IMR-90 (cell line): ENCODE data around the gene HSP90AB1. TPM values are rescaled to one million over a fixed set of nuclear protein-coding genes. Genes with fewer than 3 reads are reported as not detected.

Source experiments
- ATAC-seq: fragments of 200-7000 bp; cut with Tn5 transposase; 2 replicates; pipeline ENCODE4 v1.9.1; 2020; ENCODE audit warnings: low read depth, mild to moderate bottlenecking, moderate library complexity
- BruUV-seq: library from RNA; stranded (reverse); fragments of 400-500 nt; replicated peaks from 2 replicates; lab custom pipeline; 2021; lab: Mats Ljungman, UMichigan
- CTCF ChIA-PET: fragments of 300-600 bp; formaldehyde crosslinking; extraction: SDS; loops from one replicate; lab custom pipeline; 2021; ENCODE audit warnings: antibody characterized with exemption; lab: Yijun Ruan, JAX
- POLR2A ChIA-PET: fragments of 300-600 bp; sonication (Branson Sonifier 250); formaldehyde crosslinking; loops from one replicate; lab custom pipeline; 2022; ENCODE audit warnings: antibody characterized with exemption; ENCODE audit not compliant: unreplicated experiment; lab: Charles Lee
- DNase-seq: peaks from one replicate; pipeline ENCODE4 v3.0.0; 2013
- H2AFZ ChIP-seq: replicated peaks from 2 replicates; pipeline ENCODE3; 2013; ENCODE audit warnings: low read length, mild to moderate bottlenecking; ENCODE audit not compliant: poor library complexity
- H2AK5ac ChIP-seq: 2 replicates; pipeline ENCODE4 v1.6.1; 2013; ENCODE audit warnings: low read depth, low read length, inconsistent platforms
- H2AK9ac ChIP-seq: replicated peaks from 2 replicates; pipeline ENCODE3; 2013; ENCODE audit warnings: mild to moderate bottlenecking, low read depth, low read length, moderate library complexity; ENCODE audit not compliant: poor library complexity
- H2BK120ac ChIP-seq: 2 replicates; pipeline ENCODE4 v1.6.1; 2013; ENCODE audit warnings: low read depth, low read length, inconsistent platforms
- H2BK15ac ChIP-seq: 3 replicates; pipeline ENCODE4 v1.6.1; 2013; ENCODE audit warnings: low read depth, low read length, inconsistent platforms
- H2BK20ac ChIP-seq: 2 replicates; pipeline ENCODE4 v1.6.1; 2013; ENCODE audit warnings: low read depth, mild to moderate bottlenecking, inconsistent platforms, low read length, moderate library complexity
- H2BK5ac ChIP-seq: 2 replicates; pipeline ENCODE4 v1.6.1; 2013; ENCODE audit warnings: mild to moderate bottlenecking, low read depth, low read length, inconsistent platforms; ENCODE audit not compliant: poor library complexity, severe bottlenecking
- H3K14ac ChIP-seq: replicated peaks from 2 replicates; pipeline ENCODE4 v1.6.1; 2013; ENCODE audit warnings: low read depth, low read length, inconsistent platforms
- H3K18ac ChIP-seq: 2 replicates; pipeline ENCODE4 v1.6.1; 2013; ENCODE audit warnings: low read depth, low read length, control low read depth
- H3K23ac ChIP-seq: 2 replicates; pipeline ENCODE4 v1.6.1; 2013; ENCODE audit warnings: low read depth, low read length, inconsistent platforms
- H3K27ac ChIP-seq: 2 replicates; pipeline ENCODE4 v1.5.1; 2013; ENCODE audit warnings: mild to moderate bottlenecking, control low read depth, low read length; ENCODE audit not compliant: insufficient read depth
- H3K27me3 ChIP-seq: 2 replicates; pipeline ENCODE4 v1.6.1; 2013; ENCODE audit warnings: low read length; ENCODE audit not compliant: control insufficient read depth, insufficient read depth
- H3K36me3 ChIP-seq: 2 replicates; pipeline ENCODE4 v1.6.1; 2013; ENCODE audit warnings: low read length, mixed read lengths; ENCODE audit not compliant: control insufficient read depth, insufficient read depth
- H3K4ac ChIP-seq: 2 replicates; pipeline ENCODE4 v1.6.1; 2013; ENCODE audit warnings: low read depth, low read length, inconsistent platforms
- H3K4me1 ChIP-seq: 2 replicates; pipeline ENCODE4 v1.6.1; 2013; ENCODE audit warnings: low read length, mixed read lengths; ENCODE audit not compliant: control insufficient read depth, insufficient read depth
- H3K4me2 ChIP-seq: 2 replicates; pipeline ENCODE4 v1.6.1; 2013; ENCODE audit warnings: low read depth, mild to moderate bottlenecking, control low read depth, low read length, moderate library complexity
- H3K4me3 ChIP-seq: 2 replicates; pipeline ENCODE4 v1.5.1; 2013; ENCODE audit warnings: low read depth, mild to moderate bottlenecking, control low read depth, low read length, moderate library complexity; ENCODE audit not compliant: insufficient read depth
- H3K56ac ChIP-seq: 2 replicates; pipeline ENCODE4 v1.6.1; 2013; ENCODE audit warnings: low read length, inconsistent platforms; ENCODE audit not compliant: insufficient read depth; ENCODE audit errors: extremely low read depth
- H3K79me1 ChIP-seq, 2 experiments: 2 replicates each; pipeline ENCODE4 v1.6.1; 2013; ENCODE audit warnings: low read length in 2 of 2, inconsistent platforms in 1 of 2, low read depth in 1 of 2
- H3K9ac ChIP-seq: 2 replicates; pipeline ENCODE4 v1.6.1; 2013; ENCODE audit warnings: low read depth, low read length, control low read depth
- H3K9me1 ChIP-seq: 2 replicates; pipeline ENCODE4 v1.6.1; 2013; ENCODE audit warnings: low read length, inconsistent platforms; ENCODE audit not compliant: insufficient read depth
- H3K9me3 ChIP-seq: 2 replicates; pipeline ENCODE4 v1.6.1; 2013; ENCODE audit warnings: low read length; ENCODE audit not compliant: control insufficient read depth, insufficient read depth
- H4K20me1 ChIP-seq: 2 replicates; pipeline ENCODE4 v1.6.1; 2013; ENCODE audit warnings: low read length, inconsistent platforms; ENCODE audit not compliant: insufficient read depth
- H4K5ac ChIP-seq: 2 replicates; pipeline ENCODE4 v1.6.1; 2013; ENCODE audit warnings: mild to moderate bottlenecking, low read depth, low read length, control low read depth
- H4K8ac ChIP-seq, 2 experiments: 2 replicates each; pipeline ENCODE4 v1.6.1; 2013; ENCODE audit warnings: low read depth in 2 of 2, low read length in 2 of 2, control low read depth in 1 of 2, inconsistent platforms in 1 of 2
- H4K91ac ChIP-seq: 2 replicates; pipeline ENCODE4 v1.6.1; 2013; ENCODE audit warnings: low read depth, low read length, inconsistent platforms; ENCODE audit not compliant: insufficient read depth
- BHLHE40 ChIP-seq: fragments of 150-350 bp; IDR thresholded peaks from 2 replicates; pipeline ENCODE4 v1.6.1; 2016; ENCODE audit warnings: mild to moderate bottlenecking, low read depth, low read length
- CEBPB ChIP-seq: IDR thresholded peaks from 2 replicates; pipeline ENCODE4 v1.6.1; 2012; ENCODE audit warnings: low read depth, low read length, improper control_type of control experiment
- CHD1 ChIP-seq: IDR thresholded peaks from 2 replicates; pipeline ENCODE4 v1.6.1; 2012; ENCODE audit warnings: low read depth, low read length, improper control_type of control experiment
- CTCF ChIP-seq: conservative IDR thresholded peaks from 2 replicates; pipeline ENCODE4 v1.5.1; 2012; ENCODE audit warnings: mild to moderate bottlenecking, low read depth, low read length, improper control_type of control experiment
- FOS ChIP-seq: fragments of 150-350 bp; IDR thresholded peaks from 2 replicates; pipeline ENCODE4 v1.6.1; 2016; ENCODE audit warnings: low read depth, low read length
- MAFK ChIP-seq: IDR thresholded peaks from 2 replicates; pipeline ENCODE4 v1.6.1; 2012; ENCODE audit warnings: low read depth, low read length, improper control_type of control experiment
- MAZ ChIP-seq: IDR thresholded peaks from 2 replicates; pipeline ENCODE4 v1.6.1; 2012; ENCODE audit warnings: low read depth, mild to moderate bottlenecking, low read length, improper control_type of control experiment, moderate library complexity, borderline replicate concordance
- MXI1 ChIP-seq: IDR thresholded peaks from 2 replicates; pipeline ENCODE4 v1.6.1; 2012; ENCODE audit warnings: low read depth, mild to moderate bottlenecking, low read length, moderate library complexity, borderline replicate concordance
- NFE2L2 ChIP-seq: fragments of 150-350 bp; IDR thresholded peaks from 2 replicates; pipeline ENCODE4 v1.6.1; 2016; ENCODE audit warnings: low read depth, mild to moderate bottlenecking, low read length
- POLR2A ChIP-seq: IDR thresholded peaks from 2 replicates; pipeline ENCODE4 v1.6.1; 2012; ENCODE audit warnings: mild to moderate bottlenecking, low read depth, low read length
- RAD21 ChIP-seq: IDR thresholded peaks from 2 replicates; pipeline ENCODE4 v1.6.1; 2012; ENCODE audit warnings: low read length, improper control_type of control experiment
- RCOR1 ChIP-seq: IDR thresholded peaks from 2 replicates; pipeline ENCODE4 v1.6.1; 2012; ENCODE audit warnings: mild to moderate bottlenecking, low read length, improper control_type of control experiment; ENCODE audit not compliant: insufficient replicate concordance
- RFX5 ChIP-seq: IDR thresholded peaks from 2 replicates; pipeline ENCODE4 v1.8.0; 2012; ENCODE audit warnings: low read depth, mild to moderate bottlenecking, low read length, moderate library complexity
- SMC3 ChIP-seq: fragments of 150-350 bp; IDR thresholded peaks from 2 replicates; pipeline ENCODE4 v1.6.1; 2016; ENCODE audit warnings: low read depth, mild to moderate bottlenecking, antibody characterized with exemption, low read length, moderate library complexity
- WGBS, 2 experiments: methylation state at CpG; one replicate each; pipeline versions ENCODE4 v1.1.5 to v1.1.7; 2013; ENCODE audit warnings: missing lambda C conversion rate in 2 of 2; ENCODE audit not compliant: insufficient read length in 1 of 2; ENCODE audit errors: extremely low coverage in 2 of 2; 5-methylcytosine and 5-hydroxymethylcytosine counted together
- dilution Hi-C: fragments of 300-500 bp; cut with HindIII; formaldehyde crosslinking; loops from one replicate; pipeline ENCODE4 v1.14.3; 2018; ENCODE audit warnings: low sequenced_read_pairs; ENCODE audit not compliant: unreplicated experiment
- in situ Hi-C: fragments of 300-500 bp; cut with MboI; formaldehyde crosslinking; loops from 3 replicates; pipeline ENCODE4 v1.14.3; 2019; ENCODE audit warnings: low sequenced_read_pairs, inconsistent platforms, mixed read lengths
- intact Hi-C: fragments of 100-400 bp; cut with micrococcal nuclease; formaldehyde crosslinking; loops from 2 replicates; pipeline ENCODE4 v1.10.0; 2022
- polyA plus RNA-seq, 3 experiments: library from polyadenylated mRNA; depleted of rRNA; stranded (reverse); fragments of >200 nt; gene quantifications; 2 replicates each; pipeline ENCODE4 v1.2.3, GENCODE V29; 2012; ENCODE audit warnings: low replicate concordance in 1 of 3
- total RNA-seq: library from RNA; depleted of rRNA; stranded (reverse); fragments of >200 nt; gene quantifications from 2 replicates; pipeline ENCODE4 v1.2.3, GENCODE V29; 2012
- TF ChIP-seq, protein P1 (sequence below): fragments of 150-350 bp; IDR thresholded peaks from 2 replicates; pipeline ENCODE4 v1.6.1; 2016; ENCODE audit warnings: low read depth, mild to moderate bottlenecking, low read length, moderate library complexity, borderline replicate concordance
- TF ChIP-seq, protein P2 (sequence below): fragments of 150-350 bp; IDR thresholded peaks from 2 replicates; pipeline ENCODE4 v1.6.1; 2017; ENCODE audit warnings: mild to moderate bottlenecking, antibody characterized with exemption, low read length, low read depth

HSP90AB1 gene
- total and polyA plus RNA-seq, 2 of the 4 experiments (the other 2 are of a cell fraction): 887 to 1,307 TPM

DNA sequence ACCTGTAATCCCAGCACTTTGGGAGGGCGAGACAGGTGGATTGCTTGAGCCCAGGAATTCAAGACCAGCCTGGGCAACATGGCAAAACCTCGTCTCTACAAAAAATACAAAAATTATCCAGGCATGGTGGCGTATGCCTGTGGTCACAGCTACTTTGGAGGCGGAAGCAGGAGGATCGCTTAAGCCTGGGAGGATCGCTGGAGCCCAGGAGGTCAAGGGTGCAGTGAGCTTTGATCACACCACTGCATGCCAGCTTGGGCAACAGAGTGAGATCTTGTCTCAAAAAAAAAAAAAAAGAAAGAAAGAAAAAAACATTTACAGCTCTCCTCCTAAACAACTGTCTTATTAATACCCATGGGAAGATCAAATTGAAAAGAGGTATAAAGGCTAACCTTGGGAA, 38.9 kb upstream of the HSP90AB1 start:
- intact Hi-C loops: loop anchor here (2.0 kb wide), 1 partner anchor 17 kb away; no protein-coding TSS in a partner anchor

More for the DNA sequence above, 38.9 kb upstream of the HSP90AB1 start:
- Histone ChIP-seq H2AK5ac (no peak overlapping the region), H3K4me2 (no peak overlapping the region), H3K79me1 (no peaks in the 10 kb centered on the region), H4K5ac (no peak overlapping the region), H4K8ac (no peak overlapping the region), H2AK9ac (no peak overlapping the region), H3K23ac (no peak overlapping the region), H2BK5ac (no peak overlapping the region), H3K9me3 (no peaks in the 10 kb centered on the region), H3K18ac (no peak overlapping the region), H2BK15ac (no peak overlapping the region), H2BK20ac (no peak overlapping the region), H4K91ac (no peak overlapping the region), H2AFZ (no peak overlapping the region), H3K4ac (no peak overlapping the region), H3K14ac (no peak overlapping the region), H3K56ac (no peak overlapping the region), H3K9ac (no peak overlapping the region), H3K9me1 (no peaks in the 10 kb centered on the region), H3K36me3 (no peaks in the 10 kb centered on the region), H2BK120ac (no peak overlapping the region), H3K4me1 (no peaks in the 10 kb centered on the region), H3K27ac (no peak overlapping the region), H3K27me3 (peaks cover 16% of the 10 kb centered on the region), H3K4me3 (no peak overlapping the region), H4K20me1 (no peaks in the 10 kb centered on the region)
- ATAC-seq: no peak
- BruUV-seq: no TSS peak
- dilution Hi-C loops: no loop called here
- TF ChIP-seq, protein P1, sequence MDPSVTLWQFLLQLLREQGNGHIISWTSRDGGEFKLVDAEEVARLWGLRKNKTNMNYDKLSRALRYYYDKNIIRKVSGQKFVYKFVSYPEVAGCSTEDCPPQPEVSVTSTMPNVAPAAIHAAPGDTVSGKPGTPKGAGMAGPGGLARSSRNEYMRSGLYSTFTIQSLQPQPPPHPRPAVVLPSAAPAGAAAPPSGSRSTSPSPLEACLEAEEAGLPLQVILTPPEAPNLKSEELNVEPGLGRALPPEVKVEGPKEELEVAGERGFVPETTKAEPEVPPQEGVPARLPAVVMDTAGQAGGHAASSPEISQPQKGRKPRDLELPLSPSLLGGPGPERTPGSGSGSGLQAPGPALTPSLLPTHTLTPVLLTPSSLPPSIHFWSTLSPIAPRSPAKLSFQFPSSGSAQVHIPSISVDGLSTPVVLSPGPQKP: no peak
- TF ChIP-seq CTCF (no peak), RAD21 (no peak), MAZ (no peak), MAFK (no peak), NFE2L2 (no peak), SMC3 (no peak), CEBPB (no peak), BHLHE40 (no peak), FOS (no peak), POLR2A (no peak), RFX5 (no peak), CHD1 (no peak), RCOR1 (no peak), MXI1 (no peak)
- TF ChIP-seq, protein P2, sequence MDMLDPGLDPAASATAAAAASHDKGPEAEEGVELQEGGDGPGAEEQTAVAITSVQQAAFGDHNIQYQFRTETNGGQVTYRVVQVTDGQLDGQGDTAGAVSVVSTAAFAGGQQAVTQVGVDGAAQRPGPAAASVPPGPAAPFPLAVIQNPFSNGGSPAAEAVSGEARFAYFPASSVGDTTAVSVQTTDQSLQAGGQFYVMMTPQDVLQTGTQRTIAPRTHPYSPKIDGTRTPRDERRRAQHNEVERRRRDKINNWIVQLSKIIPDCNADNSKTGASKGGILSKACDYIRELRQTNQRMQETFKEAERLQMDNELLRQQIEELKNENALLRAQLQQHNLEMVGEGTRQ: no peak
- ChIA-PET CTCF (interaction anchor here (0.8 kb wide), 1 partner anchor 60 kb away, joined by 3 read pairs; no protein-coding TSS in a partner anchor), POLR2A (no interaction called here)
- in situ Hi-C loops: no loop called here
- WGBS, 2 experiments: no CpG with 5 or more reads among the region's 6 CpGs
- DNase-seq: no peak
